Measurements from ENCODE around the gene INPP5J. TPM values are rescaled to one million over a fixed set of nuclear protein-coding genes. Genes with fewer than 3 reads are reported as not detected.

INPP5J gene
- total and polyA plus RNA-seq, 10 of the 15 experiments (the other 5 are each of a cell fraction or from before 2014, with no cell fraction given), result 0.18 to 2.8 (median 1.5) TPM; not detected in 1

- H3K27me3 ChIP-seq (replicated peaks in 1 of 2; ENCODE audit: control insufficient read depth in 2 of 2, insufficient read depth in 2 of 2, low read length in 1 of 2), result no peaks in the 10 kb centered on the region
- DNase-seq (ENCODE audit: low read depth, low spot score) (no peak), ATAC-seq (no peak), FAIRE-seq (no peak)
- in situ Hi-C loops (cut with MboI) (no loop called here), intact Hi-C loops (cut with micrococcal nuclease; ENCODE audit: unreplicated experiment) (no loop called here)
- H3K27ac ChIP-seq (ENCODE audit: control insufficient read depth, insufficient read depth), result no peak overlapping the region
- ChIA-PET RAD21 (ENCODE audit: unreplicated experiment) (no interaction called here), SMC1A (ENCODE audit: uncharacterized antibody, unreplicated experiment) (no interaction called here), CTCF (no interaction called here), POLR2A (no interaction called here)
- WGBS (ENCODE audit: insufficient coverage, insufficient replicate concordance, low lambda C conversion rate, missing lambda C conversion rate), result 39% methylated on average over 9 of the region's 9 CpGs
- H3K9ac ChIP-seq (ENCODE audit: control insufficient read depth, insufficient read depth, low read length), result no peak overlapping the region
- no peak overlapping the region for H2AFZ ChIP-seq (ENCODE audit: control insufficient read depth, low read depth, low read length)
- TF ChIP-seq TCF12 (IDR thresholded peaks at IDR 0.05; ENCODE audit: low read depth, low read length) (no peak), BCLAF1 (IDR thresholded peaks at IDR 0.05) (no peak), SMC3 (IDR thresholded peaks at IDR 0.05; ENCODE audit: borderline replicate concordance, low read length) (no peak)
- H3K79me2 ChIP-seq (ENCODE audit: control insufficient read depth, insufficient read depth, low read length), result no peaks in the 10 kb centered on the region
- no peak overlapping the region for H3K4me2 ChIP-seq (ENCODE audit: control insufficient read depth, insufficient read depth)
- H4K20me1 ChIP-seq (ENCODE audit: control insufficient read depth, insufficient read depth), result no peaks in the 10 kb centered on the region
- no peak overlapping the region for H3K4me3 ChIP-seq
- H3K4me1 ChIP-seq (ENCODE audit: control insufficient read depth, insufficient read depth, low read length), result no peaks in the 10 kb centered on the region
- no peaks in the 10 kb centered on the region for H3K9me3 ChIP-seq (replicated peaks; ENCODE audit: control insufficient read depth, insufficient read depth, low read length)
- H3K36me3 ChIP-seq (ENCODE audit: control insufficient read depth in 2 of 2, insufficient read depth in 2 of 2, low read length in 1 of 2), result no peaks in the 10 kb centered on the region
- no TSS peak for BruUV-seq (replicated peaks)
Measured at GRCh38 chr22:31136155-31136554, 13.4 kb downstream of the INPP5J start.

GRCh38 chr22:31136711-31137110 is 13.9 kb downstream of the INPP5J start:
- Histone ChIP-seq H3K4me2 (ENCODE audit: control insufficient read depth, insufficient read depth) (no peak overlapping the region), H4K20me1 (ENCODE audit: control insufficient read depth, insufficient read depth) (no peaks in the 10 kb centered on the region), H3K27ac (ENCODE audit: control insufficient read depth, insufficient read depth) (no peak overlapping the region), H3K9me3 (replicated peaks; ENCODE audit: control insufficient read depth, insufficient read depth, low read length) (no peaks in the 10 kb centered on the region), H3K27me3 (replicated peaks in 1 of 2; ENCODE audit: control insufficient read depth in 2 of 2, insufficient read depth in 2 of 2, low read length in 1 of 2) (no peaks in the 10 kb centered on the region), H3K36me3 (ENCODE audit: control insufficient read depth in 2 of 2, insufficient read depth in 2 of 2, low read length in 1 of 2) (no peaks in the 10 kb centered on the region), H3K79me2 (ENCODE audit: control insufficient read depth, insufficient read depth, low read length) (no peaks in the 10 kb centered on the region), H3K4me3 (no peak overlapping the region), H3K4me1 (ENCODE audit: control insufficient read depth, insufficient read depth, low read length) (no peaks in the 10 kb centered on the region), H2AFZ (ENCODE audit: control insufficient read depth, low read depth, low read length) (no peak overlapping the region), H3K9ac (ENCODE audit: control insufficient read depth, insufficient read depth, low read length) (no peak overlapping the region)
- SMC1A ChIA-PET (ENCODE audit: uncharacterized antibody, unreplicated experiment), result no interaction called here
- WGBS (ENCODE audit: insufficient coverage, insufficient replicate concordance, low lambda C conversion rate, missing lambda C conversion rate), result 56% methylated on average over 16 of the region's 16 CpGs
- POLR2A ChIA-PET, result no interaction called here
- ATAC-seq, result no peak
- no peak for DNase-seq (ENCODE audit: low read depth, low spot score)
- no peak for FAIRE-seq
- CTCF ChIA-PET, result no interaction called here
- RAD21 ChIA-PET (ENCODE audit: unreplicated experiment), result no interaction called here
- BruUV-seq (replicated peaks), result no TSS peak
- intact Hi-C loops (cut with micrococcal nuclease; ENCODE audit: unreplicated experiment), result no loop called here
- in situ Hi-C loops (cut with MboI), result no loop called here
- no peak for TF ChIP-seq TARDBP (IDR thresholded peaks at IDR 0.05; ENCODE audit: borderline replicate concordance)
- no peak for TF ChIP-seq ZNF207 (IDR thresholded peaks at IDR 0.05; ENCODE audit: borderline replicate concordance)
- TF ChIP-seq ETV6 (conservative IDR thresholded peaks at IDR 0.05 in 1 of 2, IDR thresholded peaks at IDR 0.05 in 1 of 2; ENCODE audit: borderline replicate concordance in 1 of 2, low read depth in 1 of 2), result no peak
- no peak for TF ChIP-seq YY1 (IDR thresholded peaks at IDR 0.05; ENCODE audit: low read depth, low read length)
- no peak for TF ChIP-seq BCLAF1 (IDR thresholded peaks at IDR 0.05)
- TF ChIP-seq USF1 (IDR thresholded peaks at IDR 0.05; ENCODE audit: borderline replicate concordance, extremely low read length, insufficient read depth, low read depth, low read length), result no peak
- TF ChIP-seq, protein P1, sequence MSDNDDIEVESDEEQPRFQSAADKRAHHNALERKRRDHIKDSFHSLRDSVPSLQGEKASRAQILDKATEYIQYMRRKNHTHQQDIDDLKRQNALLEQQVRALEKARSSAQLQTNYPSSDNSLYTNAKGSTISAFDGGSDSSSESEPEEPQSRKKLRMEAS (IDR thresholded peaks at IDR 0.05; ENCODE audit: low read depth, low read length), result no peak
- TF ChIP-seq NFYA (IDR thresholded peaks at IDR 0.05; ENCODE audit: borderline replicate concordance, low read depth, low read length), result no peak

All from GM12878 (cell line).